ENCODE measurements around the gene COX7A2.

COX7A2 gene

GRCh38 chr6:75209184-75209723 lies 34.3 kb downstream of the COX7A2 start:
- Mint-ChIP-seq H3K9me3 (no peaks in the 10 kb centered on the region), H3K36me3 (ENCODE audit: low read depth) (no peaks in the 10 kb centered on the region), H3K27me3 (ENCODE audit: low read depth, poor library complexity) (peaks cover 62% of the 10 kb centered on the region), H3K27ac (no peak overlapping the region), H3K4me3 (peak overlapping the region; percentile 71), H3K4me1 (peaks cover 69% of the 10 kb centered on the region)
- TF ChIP-seq, protein P1, sequence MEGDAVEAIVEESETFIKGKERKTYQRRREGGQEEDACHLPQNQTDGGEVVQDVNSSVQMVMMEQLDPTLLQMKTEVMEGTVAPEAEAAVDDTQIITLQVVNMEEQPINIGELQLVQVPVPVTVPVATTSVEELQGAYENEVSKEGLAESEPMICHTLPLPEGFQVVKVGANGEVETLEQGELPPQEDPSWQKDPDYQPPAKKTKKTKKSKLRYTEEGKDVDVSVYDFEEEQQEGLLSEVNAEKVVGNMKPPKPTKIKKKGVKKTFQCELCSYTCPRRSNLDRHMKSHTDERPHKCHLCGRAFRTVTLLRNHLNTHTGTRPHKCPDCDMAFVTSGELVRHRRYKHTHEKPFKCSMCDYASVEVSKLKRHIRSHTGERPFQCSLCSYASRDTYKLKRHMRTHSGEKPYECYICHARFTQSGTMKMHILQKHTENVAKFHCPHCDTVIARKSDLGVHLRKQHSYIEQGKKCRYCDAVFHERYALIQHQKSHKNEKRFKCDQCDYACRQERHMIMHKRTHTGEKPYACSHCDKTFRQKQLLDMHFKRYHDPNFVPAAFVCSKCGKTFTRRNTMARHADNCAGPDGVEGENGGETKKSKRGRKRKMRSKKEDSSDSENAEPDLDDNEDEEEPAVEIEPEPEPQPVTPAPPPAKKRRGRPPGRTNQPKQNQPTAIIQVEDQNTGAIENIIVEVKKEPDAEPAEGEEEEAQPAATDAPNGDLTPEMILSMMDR (IDR thresholded peaks at IDR 0.05): no peak
- no peak for DNase-seq

- Mint-ChIP-seq H3K36me3 (ENCODE audit: low read depth) (no peaks in the 10 kb centered on the region), H3K9me3 (no peaks in the 10 kb centered on the region), H3K27ac (no peak overlapping the region), H3K4me3 (peak overlapping the region; percentile 79), H3K4me1 (peaks cover 73% of the 10 kb centered on the region), H3K27me3 (ENCODE audit: low read depth, poor library complexity) (peaks cover 69% of the 10 kb centered on the region)
- TF ChIP-seq, protein P1 (IDR thresholded peaks at IDR 0.05): peak; percentile 88
- DNase-seq: peak; percentile 93
Observed at GRCh38 chr6:75208298-75209183, 35.1 kb downstream of the COX7A2 start.

DNA sequence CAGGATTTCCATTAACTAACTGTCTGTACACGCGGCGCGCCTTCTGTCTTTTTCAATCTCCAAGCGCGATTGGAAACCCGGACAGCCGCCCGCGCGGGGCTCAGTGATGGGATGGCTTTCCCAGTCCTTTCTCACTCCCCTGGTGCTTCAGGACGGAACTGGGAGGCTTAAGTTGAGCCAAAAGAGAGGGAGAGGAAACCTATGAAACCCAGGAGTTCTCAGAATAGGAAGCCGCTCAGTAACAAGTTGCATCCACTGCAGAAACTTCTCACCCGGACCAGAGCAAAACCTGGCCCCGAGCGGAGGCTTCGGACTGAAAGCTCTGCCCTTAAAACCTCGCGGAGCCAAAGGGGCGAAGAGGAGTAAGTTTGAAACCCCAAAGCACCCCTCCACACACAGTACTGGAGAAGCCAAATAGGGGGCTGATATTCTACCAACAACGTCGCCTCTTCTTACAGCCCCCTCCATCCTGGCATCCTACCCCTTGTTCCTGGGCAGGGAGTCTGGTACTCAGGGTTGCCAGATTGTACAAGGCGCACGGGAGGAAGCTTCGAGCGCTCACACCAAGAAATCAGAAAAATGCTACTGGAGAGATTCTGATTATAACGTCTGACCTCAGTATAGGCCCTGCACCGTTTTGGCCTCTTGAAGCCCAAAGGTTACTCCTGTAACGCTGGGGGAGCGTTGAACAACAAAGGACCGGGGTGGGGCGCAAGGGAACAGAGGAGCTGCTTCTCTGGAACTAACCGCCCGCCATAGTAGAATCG lies 36.8 kb downstream of the COX7A2 start:
- no peak overlapping the region for H3K27ac Mint-ChIP-seq

GRCh38 chr6:75205776-75206575 lies 37.6 kb downstream of the COX7A2 start, which contains the start of gene COL12A1:
TSS of gene COL12A1 (minus strand) at chr6:75206053. CDS start at chr6:75202792, 3,261 bp downstream.
- peak; percentile 73 for DNase-seq
- no peaks in the 10 kb centered on the region for H3K36me3 Mint-ChIP-seq (ENCODE audit: low read depth)
- H3K27me3 Mint-ChIP-seq (ENCODE audit: low read depth, poor library complexity): peaks cover 94% of the 10 kb centered on the region
- peaks cover 62% of the 10 kb centered on the region for H3K4me1 Mint-ChIP-seq
- no peak within 1 kb of the TSS for H3K27ac Mint-ChIP-seq
- H3K4me3 Mint-ChIP-seq: peak within 1 kb of the TSS; percentile 79
- no peaks in the 10 kb centered on the region for H3K9me3 Mint-ChIP-seq
- TF ChIP-seq, protein P1 (IDR thresholded peaks at IDR 0.05): no peak

More for the DNA sequence above, 36.8 kb downstream of the COX7A2 start:
- peak overlapping the region; percentile 79 for H3K4me3 Mint-ChIP-seq
- peak; percentile 30 for DNase-seq
- H3K4me1 Mint-ChIP-seq: peaks cover 70% of the 10 kb centered on the region
- no peaks in the 10 kb centered on the region for H3K9me3 Mint-ChIP-seq
- peaks cover 87% of the 10 kb centered on the region for H3K27me3 Mint-ChIP-seq (ENCODE audit: low read depth, poor library complexity)
- TF ChIP-seq, protein P1 (IDR thresholded peaks at IDR 0.05): no peak
- no peaks in the 10 kb centered on the region for H3K36me3 Mint-ChIP-seq (ENCODE audit: low read depth)

DNA sequence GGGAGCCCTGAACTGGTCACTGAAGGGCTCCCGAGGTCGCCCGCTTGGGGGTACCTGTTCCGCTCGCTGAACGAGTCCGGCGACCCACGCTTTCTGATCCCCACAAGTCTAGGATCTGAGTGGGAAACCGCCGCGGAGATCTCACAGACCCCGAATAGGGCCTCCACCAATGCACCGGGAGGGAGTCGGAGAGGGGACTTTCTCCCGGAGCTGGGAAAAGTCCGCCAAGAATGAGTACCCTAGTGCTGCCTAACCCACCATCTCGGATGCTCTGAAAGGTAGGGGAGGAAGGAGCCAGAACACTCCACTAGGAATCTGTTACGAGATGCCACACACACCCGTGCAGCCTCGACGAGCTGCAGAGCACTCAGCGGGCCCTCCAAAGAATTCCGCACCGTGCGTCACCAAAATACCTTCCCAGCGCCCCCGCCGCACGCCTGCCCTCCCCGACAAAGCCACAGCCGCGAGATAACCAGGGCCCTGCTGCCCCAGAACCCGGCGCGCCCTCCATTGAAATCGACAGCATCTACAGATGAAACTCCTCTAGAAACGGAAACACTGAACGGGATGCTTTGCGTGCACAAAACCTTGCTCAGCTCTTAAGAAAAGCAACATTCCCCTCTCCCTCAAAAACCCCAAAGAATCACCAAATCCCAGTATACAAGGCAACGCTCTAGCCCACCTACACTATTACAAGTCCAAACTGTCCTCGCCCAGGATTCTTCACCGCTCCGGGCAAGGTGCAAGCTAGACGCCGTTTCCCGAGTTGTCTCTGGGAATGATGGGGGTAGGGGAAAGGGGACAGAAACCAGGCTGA lies 38.4 kb downstream of the COX7A2 start:
- H3K27ac Mint-ChIP-seq: no peak overlapping the region
- H3K27me3 Mint-ChIP-seq (ENCODE audit: low read depth, poor library complexity): peaks cover 96% of the 10 kb centered on the region
- H3K4me3 Mint-ChIP-seq: peak overlapping the region; percentile 79
- H3K4me1 Mint-ChIP-seq: peaks cover 62% of the 10 kb centered on the region
- peak; percentile 45 for DNase-seq
- H3K36me3 Mint-ChIP-seq (ENCODE audit: low read depth): no peaks in the 10 kb centered on the region
- TF ChIP-seq, protein P1 (IDR thresholded peaks at IDR 0.05): no peak
- H3K9me3 Mint-ChIP-seq: no peaks in the 10 kb centered on the region
